Lung (tissue), 12 donors: ENCODE data around the gene AKT1S1. TPM values are rescaled to one million over a fixed set of nuclear protein-coding genes. Genes with fewer than 3 reads are reported as not detected.

Source experiments
- ATAC-seq: fragments of 200-7000 bp; cut with Tn5 transposase; one replicate; pipeline ENCODE4 v1.9.1; 2020; ENCODE audit warnings: moderate number of reproducible peaks; ENCODE audit not compliant: insufficient read depth, low FRiP score
- DNase-seq, 3 donors: peaks; one replicate each; pipeline ENCODE4 v3.0.0-alpha.2; 2013 to 2017
- H3K27ac ChIP-seq, 2 donors: one replicate each; pipeline ENCODE4 v1.5.1; 2013; ENCODE audit warnings: mild to moderate bottlenecking in 2 of 2, moderate library complexity in 2 of 2, control low read depth in 1 of 2, inconsistent platforms in 1 of 2, low read depth in 1 of 2, low read length in 1 of 2
- H3K27me3 ChIP-seq, 3 donors: one replicate each; pipeline ENCODE4 v1.5.1; 2013; ENCODE audit warnings: low read length in 2 of 3; ENCODE audit not compliant: control insufficient read depth in 3 of 3, insufficient read depth in 3 of 3
- H3K36me3 ChIP-seq, 4 donors: one replicate each; pipeline ENCODE4 v1.5.1; 2013; ENCODE audit warnings: low read length in 4 of 4, mild to moderate bottlenecking in 1 of 4, moderate library complexity in 1 of 4; ENCODE audit not compliant: control insufficient read depth in 4 of 4, insufficient read depth in 4 of 4
- H3K4me1 ChIP-seq, 5 donors: one replicate each; pipeline ENCODE4 v1.5.1; 2013; ENCODE audit warnings: low read length in 5 of 5, mild to moderate bottlenecking in 2 of 5, moderate library complexity in 1 of 5; ENCODE audit not compliant: control insufficient read depth in 5 of 5, insufficient read depth in 5 of 5
- H3K4me3 ChIP-seq: one replicate; pipeline ENCODE4 v1.5.1; 2013; ENCODE audit warnings: mild to moderate bottlenecking, control low read depth, moderate library complexity
- H3K9ac ChIP-seq, 2 donors: one replicate each; pipeline ENCODE4 v1.5.1; 2013; ENCODE audit warnings: low read length in 2 of 2, control low read depth in 1 of 2; ENCODE audit not compliant: insufficient read depth in 1 of 2
- H3K9me3 ChIP-seq, 4 donors: one replicate each; pipeline ENCODE4 v1.5.1; 2013; ENCODE audit warnings: low read length in 3 of 4, mild to moderate bottlenecking in 1 of 4, moderate library complexity in 1 of 4; ENCODE audit not compliant: control insufficient read depth in 4 of 4, insufficient read depth in 3 of 4
- CTCF ChIP-seq: IDR thresholded peaks from 2 replicates; pipeline ENCODE4 v1.5.1; 2012; ENCODE audit warnings: mild to moderate bottlenecking; ENCODE audit errors: control extremely low read depth, extremely low read depth
- WGBS, 2 donors: extraction: QIAGEN DNeasy Blood & Tissue Kit; methylation state at CpG; one replicate each; pipeline ENCODE4 v1.1.7; 2013; 5-methylcytosine and 5-hydroxymethylcytosine counted together
- polyA plus RNA-seq, 2 donors: library from polyadenylated mRNA; stranded (reverse); fragments of 200-250 nt; gene quantifications; one replicate each; pipeline ENCODE4 v1.2.1, GENCODE V29; 2013
- total RNA-seq, 2 donors: library from RNA; depleted of rRNA in 1 of 2; stranded (reverse); fragments of >200 nt in 1 of 2; gene quantifications; one replicate each; pipeline ENCODE4 v1.2.1, GENCODE V29; 2014 to 2021
- donor health status: control.
- donor health status: control.
- donor health status: Bipolar disorder and iron deficiency.
- donor health status: healthy.
- donor health status: DM: yes; HTN: yes; CAD: no.

AKT1S1 gene
- total and polyA plus RNA-seq, 4 donors: 6.7 to 46.4 (median 35.9) TPM

- Histone ChIP-seq H3K4me1 (peaks cover 0 to 23% (median 4%) of the 10 kb centered on the region in 5 donors), H3K9ac (no peak overlapping the region), H3K36me3 (peaks cover 0 to 72% (median 28%) of the 10 kb centered on the region in 4 donors), H3K27me3 (no peaks in the 10 kb centered on the region), H3K27ac (no peak overlapping the region), H3K9me3 (no peaks in the 10 kb centered on the region), H3K4me3 (no peak overlapping the region)
- DNase-seq: no peak
- 82 to 90% methylated on average over 5 of the region's 5 CpGs for WGBS, 2 donors
- TF ChIP-seq CTCF: no peak
- no peak for ATAC-seq
Measured at GRCh38 chr19:49857838-49858087, 19.4 kb downstream of the AKT1S1 start.

- Histone ChIP-seq H3K36me3 (peaks cover 0 to 68% (median 30%) of the 10 kb centered on the region in 4 donors), H3K9me3 (no peaks in the 10 kb centered on the region), H3K4me3 (no peak overlapping the region), H3K27ac (no peak overlapping the region), H3K27me3 (no peaks in the 10 kb centered on the region), H3K4me1 (peaks cover 0 to 24% (median 8%) of the 10 kb centered on the region in 5 donors), H3K9ac (no peak overlapping the region)
- TF ChIP-seq CTCF: no peak
- 95% methylated on average over 26 of the region's 26 CpGs for WGBS, 2 donors
- no peak for DNase-seq
- no peak for ATAC-seq
Measured at GRCh38 chr19:49857061-49857837, 19.9 kb downstream of the AKT1S1 start.

GRCh38 chr19:49856574-49857021, 20.6 kb downstream of the AKT1S1 start:
- no peak overlapping the region for H3K4me3 ChIP-seq
- no peaks in the 10 kb centered on the region for H3K27me3 ChIP-seq
- H3K9me3 ChIP-seq: no peaks in the 10 kb centered on the region
- H3K4me1 ChIP-seq: peaks cover 0 to 28% (median 13%) of the 10 kb centered on the region in 5 donors
- no peak overlapping the region for H3K27ac ChIP-seq
- TF ChIP-seq CTCF: no peak
- H3K36me3 ChIP-seq: peaks cover 0 to 62% (median 32%) of the 10 kb centered on the region in 4 donors
- ATAC-seq (no peak), DNase-seq (no peak)
- H3K9ac ChIP-seq: no peak overlapping the region
- WGBS, 2 donors: 93 to 94% methylated on average over 17 to 18 of the region's 18 CpGs
